HPDE6-E6E7 (cell line): ENCODE data around the gene PRMT3.
"Not testable (repeated sequence)": the region's sequence is repeated elsewhere in the genome, so short reads cannot be mapped to it uniquely, and the experiment has no call there.

Experiments
- DNase-seq: peaks from one replicate; pipeline ENCODE4 v3.0.0; 2011; ENCODE audit warnings: missing footprints; ENCODE audit errors: extremely low spot score

Gene PRMT3

DNA sequence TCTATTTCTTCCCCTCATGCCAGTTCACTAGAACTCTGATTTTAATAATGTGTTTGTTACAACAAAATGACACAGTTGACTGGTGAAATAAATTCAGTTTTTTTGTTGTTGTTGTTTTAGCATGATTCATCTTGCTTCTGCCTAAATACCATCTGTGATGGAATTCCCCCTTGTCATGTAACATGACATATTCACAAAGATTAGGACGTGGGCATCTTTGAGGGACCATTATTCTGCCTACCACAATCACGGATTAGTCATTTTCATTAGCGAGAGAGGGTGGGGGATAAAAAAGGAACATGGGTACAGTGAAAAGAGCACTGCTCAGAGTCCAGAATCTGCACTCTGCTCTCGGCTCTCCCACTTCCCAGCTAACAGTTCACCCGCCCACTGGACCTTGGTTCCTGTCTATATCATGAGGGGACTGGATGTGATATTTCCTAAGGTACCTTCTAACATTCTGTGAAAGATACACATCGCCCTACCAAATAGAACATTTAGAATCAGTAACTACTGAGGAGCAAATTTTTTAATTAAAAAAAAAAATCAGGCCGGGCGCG is 12.7 kb upstream of the PRMT3 start:
- DNase-seq = no peak

DNA sequence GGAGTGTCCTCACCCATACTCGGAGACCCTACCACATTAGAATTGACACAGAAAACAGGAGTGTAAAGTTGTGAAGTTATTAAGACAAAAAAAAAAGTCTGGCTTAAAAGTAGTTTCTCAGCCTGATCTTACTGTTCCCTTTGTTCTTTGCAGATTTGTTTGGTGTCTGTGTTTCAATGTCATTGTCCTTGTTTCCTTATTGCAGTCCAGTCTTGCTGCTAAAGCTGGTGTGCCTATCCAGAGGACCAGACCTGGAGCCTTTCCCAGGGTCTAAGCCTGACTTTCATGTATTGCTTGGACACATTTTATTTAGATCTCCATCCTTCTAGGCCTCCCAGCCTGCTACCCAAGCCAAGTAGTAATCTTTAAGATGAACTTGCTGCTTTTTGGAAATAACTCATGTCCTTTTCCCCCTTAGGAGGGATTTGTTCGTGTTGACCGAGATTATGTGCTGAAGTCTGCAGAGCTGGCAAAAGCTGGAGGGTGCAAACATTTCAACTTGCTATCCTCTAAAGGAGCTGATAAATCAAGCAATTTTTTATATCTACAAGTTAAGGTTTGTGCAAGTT is 11.3 kb upstream of the PRMT3 start:
- no peak for DNase-seq

DNA sequence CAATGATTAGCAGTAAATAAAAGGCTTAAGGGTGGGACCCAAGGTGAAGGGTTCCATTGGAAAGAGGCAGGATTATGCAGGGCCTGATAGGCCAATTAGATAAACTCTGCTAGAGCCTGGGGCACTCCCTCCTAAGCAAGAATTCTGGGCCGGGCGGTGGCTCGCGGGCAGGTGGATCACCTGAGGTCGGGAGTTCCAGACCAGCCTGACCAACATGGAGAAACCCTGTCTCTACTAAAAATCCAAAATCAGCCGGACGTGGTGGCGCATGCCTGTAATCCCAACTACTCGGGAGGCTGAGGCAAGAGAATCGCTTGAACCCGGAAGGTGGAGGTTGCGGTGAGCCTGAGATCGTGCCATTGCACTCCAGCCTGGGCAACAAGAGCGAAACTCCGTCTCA is 1.5 kb upstream of the PRMT3 start:
- DNase-seq = not testable (repeated sequence)

DNA sequence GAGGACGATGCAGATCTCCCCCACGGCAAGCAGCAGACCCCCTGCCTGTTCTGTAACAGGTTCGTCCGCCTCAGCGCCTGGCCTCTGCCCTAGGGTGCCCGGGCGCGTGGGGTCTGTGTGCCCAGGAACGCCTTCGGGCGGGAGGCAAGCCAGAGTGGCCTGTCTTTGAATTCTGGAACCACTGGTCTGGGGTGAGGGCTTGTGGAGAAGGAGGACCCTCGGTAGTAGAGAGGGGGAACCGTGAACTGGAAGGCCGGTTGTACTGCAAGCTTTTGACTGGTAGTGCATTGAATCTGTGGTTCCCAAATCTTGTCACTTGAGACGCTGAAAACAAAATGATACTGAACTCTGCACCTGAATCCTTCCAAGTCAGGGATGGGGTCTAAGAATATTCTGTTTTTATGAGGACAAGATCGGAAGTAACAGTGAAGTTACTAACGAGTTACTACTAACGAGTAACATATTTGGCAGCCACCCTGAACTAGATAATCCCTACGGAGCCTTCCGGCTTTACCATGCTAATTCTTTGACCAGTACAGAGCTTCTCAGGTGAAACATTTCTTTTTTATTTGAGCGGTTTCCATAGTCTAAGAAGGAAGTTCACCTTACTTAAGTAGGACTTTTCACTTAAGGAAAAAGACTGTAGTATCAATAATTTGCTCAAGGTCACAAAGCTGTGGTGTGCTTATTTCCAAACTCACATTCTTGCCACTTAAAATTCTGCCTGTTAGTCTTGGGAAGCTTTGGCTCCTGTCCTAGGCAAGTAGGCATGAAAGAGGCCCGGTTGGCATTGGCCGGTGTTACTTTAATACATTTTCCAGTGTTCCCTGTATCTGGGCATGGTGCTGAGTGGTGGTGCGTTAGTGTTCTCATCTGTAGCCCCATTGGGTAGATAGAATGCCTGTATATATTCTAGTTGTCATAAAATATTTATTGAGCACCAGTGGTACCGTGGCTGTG is 860 bp downstream of the PRMT3 start:
- no peak for DNase-seq

DNA sequence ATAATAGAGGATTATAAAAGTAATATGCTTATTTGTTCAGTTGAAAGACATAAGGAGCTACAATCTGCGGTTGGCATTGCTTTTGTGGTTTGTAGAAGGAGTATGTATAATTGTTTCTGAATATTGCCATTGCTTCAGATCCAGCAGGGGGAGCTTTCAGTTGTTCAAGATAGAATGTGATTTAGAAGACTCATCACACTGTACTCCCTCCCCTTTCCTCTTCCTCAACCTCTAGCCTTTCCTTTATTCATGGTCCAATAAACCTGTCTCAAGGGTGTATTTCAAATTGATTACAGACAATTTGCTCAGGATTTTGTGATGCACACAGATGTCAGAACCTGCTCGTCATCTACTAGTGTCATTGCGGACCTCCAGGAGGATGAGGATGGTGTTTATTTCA is 9.8 kb downstream of the PRMT3 start:
- peak; percentile 28 for DNase-seq

DNA sequence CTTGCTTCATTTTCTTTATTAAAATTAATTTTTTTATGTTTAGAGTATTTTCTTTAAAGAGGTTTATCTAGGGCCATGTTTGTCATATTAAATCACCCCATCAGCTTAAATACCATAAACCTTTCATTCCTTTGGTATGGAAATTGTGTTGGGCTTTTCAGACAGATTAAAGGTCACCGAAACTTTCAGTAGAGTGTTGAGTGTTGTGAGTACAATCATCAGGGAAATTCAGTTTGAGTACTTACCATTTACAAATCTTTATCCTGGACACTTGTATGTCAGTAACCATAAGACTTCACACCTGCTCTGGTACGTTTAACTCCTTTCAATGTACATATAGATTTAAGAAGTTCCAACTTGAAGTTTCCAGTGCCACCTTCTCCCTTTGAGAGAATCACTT is 12.0 kb downstream of the PRMT3 start:
- no peak for DNase-seq

DNA sequence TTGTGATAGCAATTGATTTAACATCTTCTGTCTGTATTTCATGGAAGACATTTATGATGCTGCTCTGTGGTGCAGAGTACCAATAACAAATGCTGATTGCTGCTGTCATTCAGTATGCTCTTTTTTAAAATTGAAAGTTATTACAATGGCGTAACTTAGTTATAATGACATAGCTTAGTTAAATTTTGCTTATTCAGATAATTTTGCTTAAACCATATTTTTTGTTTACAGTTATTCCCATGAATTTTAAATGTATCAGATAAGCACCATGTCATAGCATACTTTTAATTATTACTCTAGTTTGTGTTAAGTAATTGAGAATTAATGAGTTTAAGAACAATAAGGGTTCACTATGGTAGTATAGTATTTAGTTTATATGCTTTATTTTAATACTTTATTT is 15.5 kb downstream of the PRMT3 start:
- no peak for DNase-seq

DNA sequence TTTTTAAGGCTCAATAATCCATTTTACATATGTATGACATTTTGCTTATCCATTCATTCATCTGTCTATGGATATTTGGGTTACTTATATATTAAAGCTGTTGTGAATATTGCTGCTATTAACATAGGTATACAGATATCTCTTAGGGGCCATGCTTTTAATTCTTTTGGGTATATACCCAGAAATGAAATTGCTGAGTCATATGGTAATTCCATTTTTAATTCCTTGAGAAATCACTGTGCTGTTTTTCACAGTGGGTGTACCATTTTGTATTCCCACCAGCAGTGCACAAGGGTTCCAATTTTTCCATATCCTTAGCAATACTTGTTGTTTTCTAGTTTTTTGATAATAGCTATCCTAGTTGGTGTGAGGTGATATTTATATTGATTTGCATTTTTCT is 19.0 kb downstream of the PRMT3 start:
- no peak for DNase-seq

DNA sequence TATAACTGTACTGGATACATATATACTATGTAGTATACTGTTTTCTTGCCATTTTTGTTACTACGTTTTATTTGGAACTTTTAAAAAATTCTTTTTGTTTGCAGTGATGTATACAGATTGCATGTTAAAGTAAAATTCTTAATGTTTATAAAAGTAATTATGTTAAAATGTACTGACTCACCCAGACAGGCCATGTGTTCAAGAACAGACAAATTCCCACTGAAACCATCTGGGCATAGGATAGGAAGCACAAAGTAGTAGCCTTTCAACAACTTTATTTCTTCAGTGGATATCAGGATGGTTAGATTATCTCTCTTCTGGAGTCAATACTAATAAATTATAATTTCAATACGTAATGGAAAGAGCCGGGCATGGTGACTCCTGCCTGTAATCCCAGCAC is 19.8 kb downstream of the PRMT3 start:
- no peak for DNase-seq

DNA sequence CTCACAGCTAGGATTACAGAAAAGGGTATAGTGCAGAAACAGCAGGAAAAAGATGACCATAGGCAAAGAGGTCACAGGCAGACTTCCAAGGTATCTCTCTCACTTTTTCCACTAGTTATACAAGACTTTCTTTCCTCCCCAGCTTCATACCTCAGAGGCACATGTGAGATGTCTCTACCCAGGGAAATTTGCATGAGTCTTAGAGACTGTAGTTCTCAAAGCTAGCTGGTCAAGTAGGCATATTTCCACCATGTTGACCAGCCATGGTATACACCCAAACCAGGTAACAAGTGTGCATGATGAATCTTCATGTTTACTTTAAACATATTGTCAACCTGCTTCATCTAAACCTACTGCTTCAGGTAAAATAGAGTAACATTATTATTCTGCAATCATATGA is 27.9 kb downstream of the PRMT3 start:
- no peak for DNase-seq

DNA sequence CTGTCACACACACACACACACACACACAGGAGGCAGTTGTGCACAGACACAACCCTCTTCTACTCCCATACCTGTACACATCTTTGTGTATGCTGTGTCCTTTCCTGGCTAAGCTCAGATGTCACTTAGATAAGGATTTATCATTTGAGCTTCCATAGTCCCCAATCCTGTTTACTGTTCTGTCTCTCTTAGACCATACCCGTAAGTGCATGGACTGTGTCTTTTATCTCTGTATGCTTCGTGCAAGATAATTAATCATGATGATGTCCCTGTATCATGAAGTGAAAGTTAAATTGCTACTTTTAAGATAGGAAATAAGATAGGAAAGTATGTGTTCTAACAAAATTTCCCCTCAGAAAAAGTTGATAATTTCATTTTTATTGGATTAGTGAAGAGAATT is 30.3 kb downstream of the PRMT3 start:
- no peak for DNase-seq

DNA sequence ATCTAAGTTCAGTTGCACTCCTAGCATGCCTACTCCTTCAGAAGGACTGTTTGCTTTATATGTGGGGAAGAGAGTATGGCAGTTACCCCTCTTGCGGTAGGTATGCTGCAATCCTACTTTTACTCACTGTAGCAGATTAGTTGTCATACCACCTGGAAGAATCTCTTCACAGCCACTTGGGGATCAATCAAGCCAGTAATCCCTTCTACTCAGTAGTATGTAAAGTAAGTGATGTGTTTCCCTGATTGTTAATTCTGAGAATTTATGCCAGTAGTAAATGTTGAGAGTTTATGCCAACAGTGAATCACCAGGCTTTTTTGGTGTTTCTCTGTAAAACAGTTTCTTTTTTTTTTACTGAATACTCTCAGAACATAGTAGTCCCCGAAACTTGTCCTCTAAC is 34.4 kb downstream of the PRMT3 start:
- DNase-seq = no peak

DNA sequence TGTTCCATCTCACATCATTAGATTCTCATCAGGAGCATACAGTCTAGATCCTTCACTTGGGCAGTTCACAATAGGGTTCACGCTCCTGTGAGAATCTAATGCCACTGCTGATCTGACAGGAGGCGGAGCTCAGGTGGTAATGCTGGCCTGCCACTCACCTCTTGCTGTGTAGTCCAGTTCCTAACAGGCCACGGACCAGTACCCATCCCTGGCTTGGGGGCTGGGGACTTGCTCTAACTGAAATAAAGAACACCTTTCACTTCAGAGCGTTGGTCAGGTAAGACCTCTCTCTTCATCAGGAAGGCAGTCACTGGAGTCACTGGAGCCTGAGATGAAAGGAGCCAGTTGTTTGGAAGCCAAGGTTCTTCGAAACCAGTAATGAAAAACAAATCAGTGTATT is 41.7 kb downstream of the PRMT3 start:
- no peak for DNase-seq

DNA sequence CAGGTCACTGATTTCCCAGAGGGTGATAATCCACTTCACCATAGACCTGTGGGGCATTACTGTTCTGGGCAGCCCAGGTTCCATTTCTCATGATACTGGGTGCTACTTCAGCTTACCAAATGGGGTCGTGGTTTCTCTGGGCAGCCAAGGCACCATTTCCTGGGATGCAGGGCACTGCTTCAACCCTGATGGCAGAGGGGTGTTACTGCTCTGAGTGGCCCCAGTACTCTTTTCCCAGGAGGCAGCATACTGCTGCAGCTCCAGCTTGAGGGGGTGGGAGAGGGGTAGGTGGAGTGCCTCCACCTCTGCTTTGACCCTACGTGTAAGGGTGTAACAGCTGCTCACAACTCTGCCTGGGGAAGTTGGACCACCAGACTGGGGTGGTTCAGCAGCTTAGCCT is 51.1 kb downstream of the PRMT3 start:
- DNase-seq = no peak

DNA sequence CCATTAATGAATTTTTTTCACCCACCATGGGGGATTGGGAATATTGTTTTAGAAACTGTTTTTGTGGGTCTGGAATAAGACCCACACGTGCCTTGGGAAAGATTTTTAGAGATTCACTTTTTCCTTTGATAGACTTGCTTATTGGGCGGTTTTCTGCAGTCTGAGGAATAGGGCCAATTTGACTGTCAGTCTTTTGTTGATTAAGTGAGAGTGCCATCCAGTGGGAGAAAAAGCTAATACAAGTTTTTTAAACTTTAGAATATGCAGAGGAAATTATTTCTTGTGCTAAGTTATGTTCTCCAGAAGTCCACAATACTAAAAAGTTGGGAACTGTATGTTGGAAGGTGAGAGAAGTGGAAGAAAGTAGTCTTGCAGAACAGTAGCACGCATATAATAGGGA is 56.1 kb downstream of the PRMT3 start:
- no peak for DNase-seq

DNA sequence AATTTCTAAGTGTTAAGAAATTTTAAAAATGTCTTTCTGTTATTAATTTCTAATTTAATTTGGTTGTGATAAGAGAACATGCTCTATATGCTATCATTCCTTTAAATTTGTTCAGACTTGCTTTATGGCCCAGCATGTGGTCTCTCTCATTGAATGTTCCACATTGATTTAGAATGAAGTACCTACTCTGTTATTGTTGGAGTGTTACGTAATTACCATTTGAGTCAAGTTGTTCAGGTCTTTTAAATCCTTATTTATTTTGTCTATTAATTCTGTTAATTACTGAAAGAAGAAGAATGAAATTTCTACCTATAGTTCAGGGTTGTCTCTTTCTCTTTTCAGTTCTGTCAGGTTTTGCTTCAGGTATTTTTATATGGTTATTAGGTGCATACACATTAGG is 57.0 kb downstream of the PRMT3 start:
- no peak for DNase-seq

DNA sequence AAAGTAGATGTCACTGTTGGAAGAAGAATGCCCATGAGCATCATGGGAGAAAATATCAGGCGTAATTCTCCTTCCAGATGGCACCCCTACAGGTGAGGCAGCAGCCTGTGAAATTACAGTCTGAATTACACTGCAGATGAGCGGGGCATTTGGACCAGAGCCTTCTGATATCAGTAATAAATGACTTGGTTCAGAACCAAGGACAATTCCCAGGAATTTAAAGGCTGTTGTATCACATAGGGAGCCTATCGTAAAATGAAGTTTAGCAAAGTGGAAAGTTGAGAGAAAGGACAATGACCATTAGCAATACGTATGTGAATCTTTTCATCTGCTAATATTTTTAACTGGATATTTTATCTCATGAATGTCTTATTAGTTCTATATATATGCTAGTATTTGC is 61.3 kb downstream of the PRMT3 start:
- DNase-seq = no peak

DNA sequence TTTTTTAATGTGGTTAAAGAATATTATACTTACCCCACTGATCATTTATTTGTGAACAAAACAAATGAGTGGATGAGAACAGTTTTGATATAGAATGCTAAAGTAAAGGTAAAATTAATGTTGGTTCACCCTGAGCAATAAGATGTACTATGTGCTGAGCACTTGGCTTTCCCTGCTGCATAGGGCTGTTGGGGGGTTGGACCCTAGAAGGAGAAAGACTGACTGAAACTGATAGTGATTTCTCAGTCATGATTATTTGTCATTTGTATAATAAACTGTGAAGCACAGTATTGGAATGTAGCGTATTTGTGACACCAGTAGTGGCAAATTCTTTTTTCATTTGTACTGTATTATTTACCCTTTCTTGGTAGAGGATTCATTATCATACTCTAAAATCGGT is 63.3 kb downstream of the PRMT3 start:
- DNase-seq = no peak

DNA sequence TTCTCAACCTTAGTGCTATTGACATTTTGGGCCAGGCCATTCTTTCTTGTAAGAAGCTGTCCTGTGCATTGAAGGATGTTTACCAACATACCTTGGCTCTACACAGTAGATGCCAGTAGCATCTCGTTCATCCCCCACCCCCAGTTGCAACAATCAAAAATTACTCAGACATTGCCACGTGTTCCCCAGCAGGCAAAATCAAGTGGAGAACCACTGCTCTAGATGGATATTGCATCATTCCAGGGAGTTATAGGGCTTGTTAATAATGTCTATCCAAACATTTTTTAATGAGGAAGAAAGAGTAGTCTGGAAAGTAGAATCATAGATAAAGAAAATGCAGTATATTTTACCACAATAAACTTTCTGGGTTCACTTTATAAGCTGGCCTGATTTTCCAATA is 64.1 kb downstream of the PRMT3 start:
- DNase-seq = no peak

DNA sequence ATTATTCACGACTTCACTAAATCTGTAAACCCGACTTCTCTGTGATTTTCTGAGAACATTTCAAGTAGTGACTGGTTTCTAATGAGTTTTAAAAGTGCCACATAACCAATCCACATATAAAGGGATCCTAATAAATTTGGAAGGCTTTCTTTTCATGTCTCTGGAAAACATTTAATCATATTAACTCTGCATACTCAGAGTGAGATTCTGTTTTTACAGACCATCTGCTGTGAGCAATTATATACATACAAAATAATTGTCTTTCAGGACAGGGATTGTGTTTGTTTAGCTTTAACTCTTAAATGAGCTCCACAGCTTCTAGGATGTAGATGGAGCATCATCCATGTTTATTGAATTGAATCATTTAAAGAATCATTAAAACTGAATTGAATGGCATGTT is 65.1 kb downstream of the PRMT3 start:
- DNase-seq = no peak

DNA sequence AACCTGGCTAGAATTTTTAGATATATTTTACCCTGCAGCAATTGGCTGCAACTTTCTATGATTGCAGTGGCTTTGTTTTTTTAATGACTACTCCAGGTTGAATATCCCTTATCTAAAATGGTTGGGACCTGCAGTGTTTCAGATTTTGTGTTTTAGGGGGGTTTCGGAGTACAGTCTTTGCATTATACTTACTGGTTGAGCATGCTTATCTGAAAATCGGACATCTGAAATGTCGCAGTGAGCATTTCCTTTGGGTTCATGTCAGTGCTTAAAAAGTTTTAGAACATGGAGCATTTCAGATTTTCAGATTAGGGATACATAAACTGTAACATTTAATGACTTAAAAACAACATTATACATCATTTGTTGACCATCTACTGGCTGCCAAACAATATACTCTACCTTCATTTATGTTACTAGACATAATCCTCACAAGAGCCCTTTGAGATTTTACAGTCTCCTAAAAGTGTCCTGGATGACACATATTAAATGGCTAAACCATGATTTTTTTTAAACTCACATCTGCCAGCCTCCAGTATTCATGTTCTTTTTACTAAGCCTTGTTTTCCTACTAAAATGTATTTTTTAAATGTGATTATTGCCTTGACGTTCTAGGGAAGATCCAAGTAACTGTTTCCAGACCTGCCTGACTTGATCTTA is 66.3 kb downstream of the PRMT3 start:
- no peak for DNase-seq

DNA sequence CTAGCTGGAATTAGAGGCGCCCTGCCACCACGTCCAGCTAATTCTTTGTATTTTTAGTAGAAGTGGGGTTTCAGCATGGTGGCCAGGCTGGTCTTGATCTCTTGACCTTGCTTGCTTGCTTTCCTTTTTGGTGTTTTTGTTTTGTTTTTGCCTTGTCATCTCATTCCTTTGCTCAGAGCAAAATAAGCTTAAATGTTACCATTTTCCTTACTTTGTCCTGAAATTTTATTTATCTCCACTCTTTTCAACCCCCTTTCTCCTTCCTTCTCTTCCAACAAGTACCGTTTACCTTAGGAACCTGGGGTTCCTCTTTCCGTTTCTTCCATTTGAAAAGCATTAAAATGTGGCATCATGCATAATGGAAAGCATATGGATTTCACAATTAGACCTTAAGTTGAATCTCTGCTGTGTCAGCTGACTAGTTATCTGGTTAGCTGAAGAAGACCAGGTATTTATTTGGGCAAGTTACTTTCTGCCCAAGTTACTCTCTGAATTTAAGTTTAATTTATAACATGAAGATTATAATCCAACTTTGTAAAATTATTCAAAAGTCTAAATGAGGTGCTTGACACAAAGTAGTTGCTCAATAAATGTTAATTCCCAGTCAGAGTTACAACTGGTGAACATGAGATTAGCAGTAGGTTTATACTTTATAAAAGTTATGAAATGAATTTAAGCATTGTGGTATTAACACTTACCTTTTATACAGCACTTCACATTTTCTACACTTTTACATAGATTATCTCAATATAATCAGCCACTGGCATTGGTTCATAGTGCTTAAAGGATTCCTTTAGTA is 69.7 kb downstream of the PRMT3 start:
- DNase-seq = no peak
